ENCODE measurements around the gene AUTS2. TPM values are rescaled to one million over a fixed set of nuclear protein-coding genes. Genes with fewer than 3 reads are reported as not detected.
"Not testable (repeated sequence)": the region's sequence is repeated elsewhere in the genome, so short reads cannot be mapped to it uniquely, and the experiment has no call there.

The AUTS2 gene
- total RNA-seq, 6 donors from 2014 or later = 38.9 to 151 (median 55.8) TPM

DNA sequence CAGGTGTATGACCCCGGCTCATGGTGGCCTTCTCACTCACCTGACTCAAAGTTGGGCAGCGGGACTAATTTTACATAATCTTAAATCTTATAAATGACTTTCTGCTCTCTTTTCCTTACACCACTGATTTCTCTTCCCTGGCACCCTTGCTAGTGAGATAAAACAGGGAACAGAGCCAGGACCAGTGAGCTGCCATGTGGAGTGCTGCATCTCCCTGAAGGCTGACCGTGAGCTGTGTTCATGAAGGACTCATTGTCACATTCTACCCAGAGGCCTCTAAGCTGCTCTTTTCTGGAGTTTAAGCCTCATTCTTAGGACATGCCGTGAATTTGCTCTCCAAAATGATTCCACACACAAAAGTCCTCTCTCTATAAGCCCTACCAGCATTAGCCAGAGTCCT is 762.3 kb downstream of the AUTS2 start:
- Histone ChIP-seq H3K36me3 (no peaks in the 10 kb centered on the region), H3K4me1 (no peaks in the 10 kb centered on the region), H3K27ac (no peak overlapping the region), H3K27me3 (no peaks in the 10 kb centered on the region), H3K4me3 (no peak overlapping the region), H3K9me3 (no peaks in the 10 kb centered on the region)
- no peak for DNase-seq
- no peak for TF ChIP-seq EP300 (IDR thresholded peaks at IDR 0.05)
- no peak for TF ChIP-seq POLR2A (IDR thresholded peaks at IDR 0.05)
- TF ChIP-seq, protein P1, sequence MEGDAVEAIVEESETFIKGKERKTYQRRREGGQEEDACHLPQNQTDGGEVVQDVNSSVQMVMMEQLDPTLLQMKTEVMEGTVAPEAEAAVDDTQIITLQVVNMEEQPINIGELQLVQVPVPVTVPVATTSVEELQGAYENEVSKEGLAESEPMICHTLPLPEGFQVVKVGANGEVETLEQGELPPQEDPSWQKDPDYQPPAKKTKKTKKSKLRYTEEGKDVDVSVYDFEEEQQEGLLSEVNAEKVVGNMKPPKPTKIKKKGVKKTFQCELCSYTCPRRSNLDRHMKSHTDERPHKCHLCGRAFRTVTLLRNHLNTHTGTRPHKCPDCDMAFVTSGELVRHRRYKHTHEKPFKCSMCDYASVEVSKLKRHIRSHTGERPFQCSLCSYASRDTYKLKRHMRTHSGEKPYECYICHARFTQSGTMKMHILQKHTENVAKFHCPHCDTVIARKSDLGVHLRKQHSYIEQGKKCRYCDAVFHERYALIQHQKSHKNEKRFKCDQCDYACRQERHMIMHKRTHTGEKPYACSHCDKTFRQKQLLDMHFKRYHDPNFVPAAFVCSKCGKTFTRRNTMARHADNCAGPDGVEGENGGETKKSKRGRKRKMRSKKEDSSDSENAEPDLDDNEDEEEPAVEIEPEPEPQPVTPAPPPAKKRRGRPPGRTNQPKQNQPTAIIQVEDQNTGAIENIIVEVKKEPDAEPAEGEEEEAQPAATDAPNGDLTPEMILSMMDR (IDR thresholded peaks at IDR 0.05) = no peak
- TF ChIP-seq POLR2AphosphoS5 (IDR thresholded peaks at IDR 0.05) = no peak
- WGBS, 2 donors = 92 to 97% methylated on average over 4 of the region's 4 CpGs
- no peak for ATAC-seq (ENCODE audit: low FRiP score in 2 of 2)

DNA sequence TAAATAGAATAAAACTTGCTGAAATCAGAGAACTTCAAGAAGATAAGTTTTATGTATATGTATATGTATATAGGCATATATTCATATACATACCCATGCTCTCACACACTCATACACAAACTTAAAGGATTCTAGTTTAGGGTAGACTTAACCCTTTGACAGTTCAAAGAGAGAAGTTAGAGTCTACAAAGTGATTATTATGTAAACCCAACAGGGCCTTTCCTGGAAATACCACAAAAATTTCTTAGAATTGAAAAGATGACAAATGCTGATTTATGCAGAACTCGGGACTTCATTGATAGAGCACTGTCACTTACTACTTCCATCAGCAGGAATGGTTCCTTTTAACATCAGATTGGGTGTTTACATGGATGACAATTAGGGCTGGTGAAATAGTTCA is 763.5 kb downstream of the AUTS2 start:
- no peaks in the 10 kb centered on the region for H3K9me3 ChIP-seq
- no peaks in the 10 kb centered on the region for H3K36me3 ChIP-seq
- DNase-seq = no peak
- ATAC-seq (ENCODE audit: low FRiP score in 2 of 2) = no peak
- H3K27ac ChIP-seq = no peak overlapping the region
- TF ChIP-seq POLR2A (IDR thresholded peaks at IDR 0.05) (no peak), EP300 (IDR thresholded peaks at IDR 0.05) (no peak), POLR2AphosphoS5 (IDR thresholded peaks at IDR 0.05) (no peak)
- TF ChIP-seq, protein P1 (IDR thresholded peaks at IDR 0.05) = no peak
- no peaks in the 10 kb centered on the region for H3K4me1 ChIP-seq
- no peak overlapping the region for H3K4me3 ChIP-seq
- WGBS, 2 donors = 29 to 57% methylated on average over 1 of the region's 1 CpG
- no peaks in the 10 kb centered on the region for H3K27me3 ChIP-seq

DNA sequence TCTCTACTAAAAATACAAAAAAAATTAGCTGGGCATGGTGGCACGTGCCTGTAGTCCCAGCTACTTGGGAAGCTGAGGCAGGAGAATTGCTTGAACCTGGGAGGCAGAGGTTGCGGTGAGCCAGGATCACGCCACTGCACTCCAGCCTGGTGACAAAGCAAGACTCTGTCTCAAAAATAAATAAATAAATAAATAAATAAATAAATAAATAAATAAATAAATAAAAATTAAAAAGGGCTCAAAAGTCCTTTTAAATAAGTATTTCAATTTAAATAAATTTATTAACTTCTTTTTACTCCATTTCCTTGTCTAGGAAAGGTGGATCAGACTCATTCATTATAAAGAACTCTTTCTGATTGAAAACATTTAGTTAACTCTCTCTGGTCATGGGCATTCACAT is 766.1 kb downstream of the AUTS2 start:
- H3K27ac ChIP-seq; H3K4me3 ChIP-seq; H3K27me3 ChIP-seq; H3K9me3 ChIP-seq; H3K4me1 ChIP-seq; ATAC-seq (ENCODE audit: low FRiP score in 2 of 2); DNase-seq; H3K36me3 ChIP-seq: not testable (repeated sequence)
- 94 to 96% methylated on average over 3 of the region's 3 CpGs for WGBS, 2 donors

DNA sequence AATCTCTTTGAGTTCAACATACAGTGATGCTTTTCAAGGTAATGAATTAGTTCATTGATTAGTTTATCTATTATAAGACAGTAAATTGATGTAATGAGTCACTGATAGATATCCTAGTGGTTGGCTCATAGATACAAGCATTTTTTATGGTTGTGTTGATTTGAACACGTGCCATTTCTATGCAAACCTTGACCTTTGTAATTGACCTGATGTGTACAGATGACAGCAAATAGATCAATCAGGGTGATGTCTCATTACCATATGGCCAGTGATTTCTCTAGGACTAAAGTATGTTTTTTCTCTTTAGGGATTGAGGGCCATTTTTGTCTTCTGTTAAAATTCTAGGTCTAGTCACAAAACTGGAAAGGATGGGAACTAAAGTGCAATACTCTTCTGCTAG is 773.4 kb downstream of the AUTS2 start:
- no peak overlapping the region for H3K27ac ChIP-seq
- DNase-seq (no peak), ATAC-seq (ENCODE audit: low FRiP score in 2 of 2) (no peak)
- H3K27me3 ChIP-seq = no peaks in the 10 kb centered on the region
- H3K4me3 ChIP-seq = no peak overlapping the region
- TF ChIP-seq POLR2AphosphoS5 (IDR thresholded peaks at IDR 0.05) = no peak
- H3K36me3 ChIP-seq = no peaks in the 10 kb centered on the region
- H3K4me1 ChIP-seq = no peaks in the 10 kb centered on the region
- H3K9me3 ChIP-seq = no peaks in the 10 kb centered on the region
- WGBS, 2 donors = 67 to 73% methylated on average over 1 of the region's 1 CpG

DNA sequence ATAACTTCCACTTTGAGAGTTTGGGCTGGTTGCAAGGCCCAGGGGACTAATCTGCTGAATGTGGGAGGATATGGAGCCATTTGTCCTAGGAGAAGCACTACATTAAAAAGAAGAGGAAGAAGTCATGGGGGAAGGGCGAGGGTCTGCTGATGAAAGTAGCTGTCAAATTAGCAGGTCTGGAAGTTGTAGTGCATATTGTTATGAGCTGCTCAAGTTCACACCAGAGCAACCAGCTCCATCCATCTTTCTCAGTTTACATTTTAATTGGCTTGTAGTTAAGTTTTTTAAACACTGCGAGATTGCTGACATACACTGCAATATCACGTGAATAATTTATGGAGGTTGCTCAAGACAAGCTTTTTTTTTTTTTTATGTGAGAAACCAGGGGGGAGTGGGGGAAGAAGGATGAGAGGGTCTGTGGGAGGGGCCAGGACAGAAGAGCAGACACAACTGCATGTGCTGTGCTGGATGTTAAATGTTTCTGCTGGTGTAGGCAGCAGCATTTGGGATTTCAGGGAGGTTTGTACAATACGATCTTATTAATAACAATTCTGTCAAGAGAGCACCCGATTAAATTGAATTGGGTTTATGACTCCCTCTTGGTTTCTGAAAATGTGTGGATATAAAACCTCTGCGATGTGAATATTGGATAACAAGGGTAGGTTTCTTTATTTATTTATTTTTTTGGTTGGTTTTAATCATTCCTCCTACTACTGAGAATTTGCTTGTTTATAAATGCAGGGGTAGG is 774.7 kb downstream of the AUTS2 start:
- Histone ChIP-seq H3K36me3 (no peaks in the 10 kb centered on the region), H3K4me3 (no peak overlapping the region), H3K27ac (no peak overlapping the region), H3K4me1 (no peaks in the 10 kb centered on the region), H3K27me3 (no peaks in the 10 kb centered on the region), H3K9me3 (no peaks in the 10 kb centered on the region)
- ATAC-seq (ENCODE audit: low FRiP score in 2 of 2) (no peak), DNase-seq (no peak)
- 79 to 83% methylated on average over 6 of the region's 6 CpGs for WGBS, 2 donors
- TF ChIP-seq POLR2AphosphoS5 (IDR thresholded peaks at IDR 0.05) (no peak), POLR2A (IDR thresholded peaks at IDR 0.05) (no peak), EP300 (IDR thresholded peaks at IDR 0.05) (no peak)
- TF ChIP-seq, protein P1 (IDR thresholded peaks at IDR 0.05) = no peak
